ENCODE results near the gene MERTK. TPM values are rescaled to one million over a fixed set of nuclear protein-coding genes. Genes with fewer than 3 reads are reported as not detected.

The MERTK gene
- polyA plus RNA-seq, result 1.1 and 1.3 TPM in 2 replicates

DNA sequence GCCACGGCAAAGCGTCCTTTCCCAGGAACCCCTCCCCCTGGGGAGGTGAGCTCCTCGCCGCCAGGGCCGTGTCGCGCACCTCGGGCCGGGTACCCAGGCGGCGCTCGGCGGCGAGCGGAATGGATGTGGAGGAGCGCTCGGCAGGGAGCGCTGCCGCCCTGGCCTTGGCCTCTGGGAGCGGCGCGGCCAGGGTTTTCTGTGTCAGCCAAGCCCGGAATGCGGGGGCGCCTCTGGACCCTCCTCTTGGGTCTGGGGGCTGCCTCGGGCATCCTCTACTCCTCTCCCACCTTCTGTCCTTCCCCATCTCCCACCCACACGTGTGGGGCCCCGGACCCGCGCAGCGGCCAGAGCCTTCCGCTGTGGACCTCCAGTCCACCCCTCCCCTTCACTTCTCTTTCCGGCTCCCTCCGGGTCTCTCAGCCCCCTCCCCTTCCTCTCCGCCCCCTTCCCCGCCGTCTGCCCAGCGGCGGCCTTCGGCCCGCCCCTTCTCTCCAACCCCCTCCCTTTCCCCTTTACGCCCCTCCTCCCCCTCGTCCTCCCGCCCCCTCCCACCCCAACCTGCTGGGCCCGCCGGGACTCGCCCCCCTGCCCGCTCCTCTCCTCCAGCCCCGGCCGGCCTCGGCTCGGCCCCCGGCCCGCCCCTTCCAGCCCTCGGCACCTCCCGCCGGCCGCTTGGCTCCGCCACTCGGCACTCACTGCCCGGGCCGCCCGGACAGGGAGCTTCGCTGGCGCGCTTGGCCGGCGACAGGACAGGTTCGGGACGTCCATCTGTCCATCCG is at the start of gene MERTK:
TSS of gene MERTK (plus strand) at position 684 of the 779 bp plus-strand sequence. CDS start 129 bp downstream, outside the sequence.

GRCh38 chr2:111883661-111884591 is 14.5 kb upstream of the MERTK start, which contains the start of gene ANAPC1:
TSS of gene ANAPC1 (minus strand) at chr2:111884193. CDS start at chr2:111880825, 3,368 bp downstream.

GRCh38 chr2:112054847-112055729 is 156.7 kb downstream of the MERTK start, which contains the start of gene TMEM87B:
TSS of gene TMEM87B (plus strand) at chr2:112055269. CDS start at chr2:112055592, 323 bp downstream.

Other genes with a start within 250 kb of the MERTK start
- gene ANAPC1, start 14.4 kb upstream of the MERTK start, polyA plus RNA-seq, result 10.2 and 12.5 TPM in 2 replicates
- gene TMEM87B, start 156.7 kb downstream of the MERTK start, polyA plus RNA-seq, result 40.6 and 42.0 TPM in 2 replicates
- gene FBLN7, start 239.8 kb downstream of the MERTK start, polyA plus RNA-seq, result 6.8 and 8.9 TPM in 2 replicates